Testis (tissue), 3 donors: ENCODE measurements around the gene SLC2A5. TPM values are rescaled to one million over a fixed set of nuclear protein-coding genes. Genes with fewer than 3 reads are reported as not detected.

Experiments used
- DNase-seq: peaks from one replicate; pipeline ENCODE4 v3.0.0-alpha.2; 2019
- H3K27ac ChIP-seq, 2 donors: fragments of 200-600 bp; sonication (generic); one replicate each; pipeline ENCODE4 v1.5.1; 2019
- H3K27me3 ChIP-seq: fragments of 200-600 bp; sonication (generic); one replicate; pipeline ENCODE4 v1.5.1; 2019
- H3K36me3 ChIP-seq: fragments of 200-600 bp; sonication (generic); one replicate; pipeline ENCODE4 v1.5.1; 2017; ENCODE audit warnings: low read depth; ENCODE audit errors: missing control alignments
- H3K4me1 ChIP-seq: fragments of 200-600 bp; sonication (generic); one replicate; pipeline ENCODE4 v1.5.1; 2019
- H3K4me3 ChIP-seq, 2 donors: fragments of 200-600 bp; sonication (generic); one replicate each; pipeline ENCODE4 v1.5.1; 2017 to 2019
- H3K9me3 ChIP-seq: fragments of 200-600 bp; sonication (generic); one replicate; pipeline ENCODE4 v1.5.1; 2017
- CTCF ChIP-seq, 3 experiments: fragments of 450-650 bp in 2 of 3; fragments of 200-600 bp in 1 of 3; sonication (generic) in 1 of 3; IDR thresholded peaks; one replicate each; pipeline ENCODE4 v1.5.1; 2016 to 2019; ENCODE audit warnings: antibody characterized with exemption in 3 of 3, mild to moderate bottlenecking in 2 of 3, moderate library complexity in 1 of 3
- POLR2A ChIP-seq: fragments of 450-650 bp; IDR thresholded peaks from one replicate; pipeline ENCODE4 v1.6.1; 2017; ENCODE audit warnings: antibody characterized with exemption, mild to moderate bottlenecking, moderate library complexity
- WGBS, 2 donors: methylation state at CpG; one replicate each; pipeline ENCODE4 v1.1.5; 2018; 5-methylcytosine and 5-hydroxymethylcytosine counted together
- intact Hi-C: fragments of 100-400 bp; cut with DNase I; formaldehyde crosslinking; loops from one replicate; pipeline ENCODE4 v1.15.1; 2023; ENCODE audit warnings: low total_unique reads
- polyA plus RNA-seq: library from polyadenylated mRNA; stranded (reverse); fragments of 350-450 nt; fragmentation: Illumina TruSeq; extraction: RNeasy Lipid Tissue Mini Kit (QIAGEN cat#74804); gene quantifications from one replicate; pipeline ENCODE4 v1.2.3, GENCODE V29; 2014; ENCODE audit warnings: low read depth, low replicate concordance; ENCODE audit not compliant: insufficient read depth
- total RNA-seq, 2 donors: library from RNA; depleted of rRNA; stranded (reverse); fragments of >200 nt; gene quantifications; one replicate each; pipeline ENCODE4 v1.2.3, GENCODE V29; 2016

The SLC2A5 gene
- total and polyA plus RNA-seq, 3 donors from 2014 or later: 74.1 to 230 (median 90.5) TPM

GRCh38 chr1:8989061-8989460 lies 80.4 kb downstream of the SLC2A5 start:
- H3K9me3 ChIP-seq: no peaks in the 10 kb centered on the region
- TF ChIP-seq CTCF (IDR thresholded peaks at IDR 0.05): no peak
- no peak for TF ChIP-seq POLR2A
- H3K27ac ChIP-seq: no peak overlapping the region
- no peaks in the 10 kb centered on the region for H3K27me3 ChIP-seq
- DNase-seq: no peak
- intact Hi-C loops: loop anchor here (5.0 kb wide), 1 partner anchor 127 kb away; no protein-coding TSS in a partner anchor
- H3K4me1 ChIP-seq: peaks cover 11% of the 10 kb centered on the region
- H3K4me3 ChIP-seq: no peak overlapping the region
- WGBS, 2 donors: 93 to 96% methylated on average over 9 to 11 of the region's 11 CpGs
- H3K36me3 ChIP-seq: no peaks in the 10 kb centered on the region

DNA sequence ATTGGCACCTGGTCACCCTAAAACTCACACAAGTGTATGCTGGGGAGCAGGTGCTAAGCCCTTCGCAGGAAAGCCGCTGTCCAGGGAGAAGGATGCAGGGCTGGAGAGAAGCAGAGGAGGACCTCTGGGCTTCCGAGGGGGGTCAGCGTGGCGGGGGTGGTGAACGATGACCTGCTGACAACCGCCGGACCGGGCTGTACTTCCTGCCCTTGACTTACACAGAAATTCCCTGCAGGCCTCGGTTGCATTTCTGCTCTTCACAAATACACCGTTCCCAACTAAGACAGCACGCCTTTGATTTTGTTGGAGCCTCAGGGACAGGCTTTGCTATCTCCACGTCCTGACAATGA lies 80.8 kb downstream of the SLC2A5 start:
- H3K4me1 ChIP-seq: peaks cover 11% of the 10 kb centered on the region
- H3K36me3 ChIP-seq: no peaks in the 10 kb centered on the region
- no peak for TF ChIP-seq POLR2A
- TF ChIP-seq CTCF (IDR thresholded peaks at IDR 0.05): no peak
- H3K9me3 ChIP-seq: no peaks in the 10 kb centered on the region
- intact Hi-C loops: loop anchor here (5.0 kb wide), 1 partner anchor 126 kb away; no protein-coding TSS in a partner anchor
- H3K4me3 ChIP-seq: no peak overlapping the region
- WGBS, 2 donors: 68 to 70% methylated on average over 11 to 13 of the region's 13 CpGs
- no peaks in the 10 kb centered on the region for H3K27me3 ChIP-seq
- DNase-seq: no peak
- H3K27ac ChIP-seq: no peak overlapping the region

GRCh38 chr1:8987881-8988617 lies 81.4 kb downstream of the SLC2A5 start:
- Histone ChIP-seq H3K4me1 (peaks cover 11% of the 10 kb centered on the region), H3K27me3 (no peaks in the 10 kb centered on the region), H3K4me3 (no peak overlapping the region), H3K27ac (peak overlapping the region; percentile 23 to 54), H3K9me3 (no peaks in the 10 kb centered on the region), H3K36me3 (no peaks in the 10 kb centered on the region)
- intact Hi-C loops: loop anchor here (2.0 to 5.0 kb wide), 2 partner anchors 71 to 126 kb away; no protein-coding TSS in a partner anchor
- WGBS, 2 donors: 30 to 38% methylated on average over 9 of the region's 9 CpGs
- DNase-seq: peak; percentile 72
- no peak for TF ChIP-seq POLR2A
- TF ChIP-seq CTCF (IDR thresholded peaks at IDR 0.05): peak; percentile 68 to 86 (median 84)

DNA sequence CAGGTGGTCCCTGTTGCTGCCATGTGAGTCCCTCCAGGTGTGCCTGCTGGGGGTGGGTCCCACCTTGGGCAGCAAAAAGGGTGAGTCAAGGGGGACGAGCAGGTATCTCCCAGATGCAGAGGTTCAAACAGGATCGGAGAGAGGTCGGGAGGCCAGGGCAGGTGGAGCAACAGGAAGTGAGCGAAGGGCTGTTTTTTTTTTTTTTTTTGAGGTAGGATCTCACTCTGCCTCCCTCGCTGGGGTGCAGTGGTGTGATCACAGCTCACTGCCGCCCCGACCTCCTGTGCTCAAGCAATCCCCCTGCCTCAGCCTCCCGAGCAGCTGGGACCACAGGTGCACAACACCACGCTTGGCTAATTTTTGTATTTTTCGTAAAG lies 82.6 kb downstream of the SLC2A5 start:
- TF ChIP-seq POLR2A (no peak), CTCF (IDR thresholded peaks at IDR 0.05) (no peak)
- intact Hi-C loops: loop anchor here (2.0 to 5.0 kb wide), 2 partner anchors 70 to 125 kb away; no protein-coding TSS in a partner anchor
- 92 to 94% methylated on average over 10 of the region's 10 CpGs for WGBS, 2 donors
- Histone ChIP-seq H3K27ac (no peak overlapping the region), H3K9me3 (no peaks in the 10 kb centered on the region), H3K4me1 (peaks cover 11% of the 10 kb centered on the region), H3K27me3 (no peaks in the 10 kb centered on the region), H3K4me3 (no peak overlapping the region), H3K36me3 (no peaks in the 10 kb centered on the region)
- no peak for DNase-seq
